Measurements from ENCODE around the gene GIMAP8. TPM values are rescaled to one million over a fixed set of nuclear protein-coding genes. Genes with fewer than 3 reads are reported as not detected.

The GIMAP8 gene
- total RNA-seq, 1 donor from 2014 or later, result 11.0 TPM

DNA sequence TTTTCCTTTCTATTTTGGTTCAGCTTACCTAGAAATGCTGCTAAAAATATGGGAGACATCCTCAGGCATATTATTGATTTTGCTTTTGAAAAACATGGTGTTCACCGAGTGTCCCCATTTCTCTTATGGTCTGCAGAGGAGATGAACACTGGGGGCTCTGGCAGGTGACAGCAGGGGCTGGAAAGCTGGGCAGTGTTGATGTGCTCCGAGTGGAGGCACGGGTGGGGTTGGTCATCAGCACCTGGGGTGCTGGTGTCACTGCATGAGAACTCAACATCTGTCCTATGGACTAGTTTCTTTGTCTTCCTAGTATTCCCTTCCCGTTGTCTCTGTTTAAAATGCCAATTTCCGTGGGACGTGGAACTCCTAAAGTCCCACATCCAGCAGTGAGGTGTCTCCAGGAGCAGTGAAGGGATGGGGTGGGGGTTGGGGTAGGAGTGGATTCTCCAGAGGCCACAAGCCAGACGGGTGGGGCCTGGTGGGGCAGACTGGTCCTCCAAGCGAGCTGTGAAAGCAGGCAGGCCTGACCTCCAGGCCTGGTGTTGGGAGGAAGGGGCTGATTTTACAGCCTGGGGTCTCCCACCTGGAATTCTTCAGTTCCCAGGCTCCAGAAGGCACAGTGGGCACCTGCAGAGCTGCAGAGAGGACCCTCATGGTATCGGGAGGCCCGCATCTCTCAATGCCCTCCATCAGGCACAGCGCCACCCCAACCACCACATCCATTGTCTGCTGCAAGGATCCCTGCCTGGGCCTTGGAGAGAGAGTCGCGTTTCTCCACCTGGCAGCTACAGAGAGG, 46.9 kb upstream of the GIMAP8 start:
- peaks cover 44% of the 10 kb centered on the region for H3K4me1 ChIP-seq
- intact Hi-C loops (cut with micrococcal nuclease), result no loop called here
- peak overlapping the region; percentile 93 for H3K4me3 ChIP-seq
- no peaks in the 10 kb centered on the region for H3K9me3 ChIP-seq (replicated peaks)
- H3K27ac ChIP-seq (replicated peaks), result peak overlapping the region; percentile 99
- no peak for DNase-seq
- H3K36me3 ChIP-seq, result no peaks in the 10 kb centered on the region
- no peaks in the 10 kb centered on the region for H3K27me3 ChIP-seq (ENCODE audit: low read depth)
- TF ChIP-seq, protein P1, sequence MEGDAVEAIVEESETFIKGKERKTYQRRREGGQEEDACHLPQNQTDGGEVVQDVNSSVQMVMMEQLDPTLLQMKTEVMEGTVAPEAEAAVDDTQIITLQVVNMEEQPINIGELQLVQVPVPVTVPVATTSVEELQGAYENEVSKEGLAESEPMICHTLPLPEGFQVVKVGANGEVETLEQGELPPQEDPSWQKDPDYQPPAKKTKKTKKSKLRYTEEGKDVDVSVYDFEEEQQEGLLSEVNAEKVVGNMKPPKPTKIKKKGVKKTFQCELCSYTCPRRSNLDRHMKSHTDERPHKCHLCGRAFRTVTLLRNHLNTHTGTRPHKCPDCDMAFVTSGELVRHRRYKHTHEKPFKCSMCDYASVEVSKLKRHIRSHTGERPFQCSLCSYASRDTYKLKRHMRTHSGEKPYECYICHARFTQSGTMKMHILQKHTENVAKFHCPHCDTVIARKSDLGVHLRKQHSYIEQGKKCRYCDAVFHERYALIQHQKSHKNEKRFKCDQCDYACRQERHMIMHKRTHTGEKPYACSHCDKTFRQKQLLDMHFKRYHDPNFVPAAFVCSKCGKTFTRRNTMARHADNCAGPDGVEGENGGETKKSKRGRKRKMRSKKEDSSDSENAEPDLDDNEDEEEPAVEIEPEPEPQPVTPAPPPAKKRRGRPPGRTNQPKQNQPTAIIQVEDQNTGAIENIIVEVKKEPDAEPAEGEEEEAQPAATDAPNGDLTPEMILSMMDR (IDR thresholded peaks at IDR 0.05; ENCODE audit: borderline replicate concordance), result no peak

DNA sequence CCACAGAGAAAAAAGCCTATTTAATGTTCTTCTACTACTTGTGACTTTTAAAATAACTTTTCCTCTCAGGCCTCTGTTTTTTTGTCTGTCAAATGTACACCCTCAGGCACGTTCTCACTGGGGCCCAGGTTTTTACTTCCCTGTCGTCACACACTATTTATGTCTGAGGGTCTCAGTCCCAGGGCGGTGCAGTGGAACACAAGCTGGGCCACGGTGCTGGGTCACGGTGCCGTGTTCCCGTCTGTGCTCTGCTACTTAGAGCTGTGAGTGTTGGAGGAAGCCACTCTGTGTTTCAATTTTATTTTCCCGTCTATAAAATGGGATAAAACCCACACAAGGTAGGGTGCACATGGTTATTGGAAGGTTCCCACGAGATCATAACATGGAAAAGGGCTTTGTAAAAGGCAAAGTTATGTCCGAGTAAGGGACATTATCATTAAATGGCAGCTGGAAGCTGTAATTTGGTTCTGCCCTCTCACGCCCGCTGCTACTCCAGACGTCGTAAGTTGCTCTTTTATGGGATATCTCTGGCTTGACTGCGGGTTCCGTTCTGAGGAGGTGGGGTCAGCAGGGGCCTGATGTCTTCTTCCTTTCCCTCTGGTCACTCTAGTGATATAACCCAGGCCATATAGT, 46.1 kb upstream of the GIMAP8 start:
- Histone ChIP-seq H3K4me1 (peaks cover 37% of the 10 kb centered on the region), H3K4me3 (peak overlapping the region; percentile 93), H3K9me3 (replicated peaks) (no peaks in the 10 kb centered on the region), H3K27me3 (ENCODE audit: low read depth) (no peaks in the 10 kb centered on the region), H3K27ac (replicated peaks) (peak overlapping the region; percentile 99), H3K36me3 (no peaks in the 10 kb centered on the region)
- DNase-seq, result no peak
- TF ChIP-seq, protein P1 (IDR thresholded peaks at IDR 0.05; ENCODE audit: borderline replicate concordance), result no peak
- intact Hi-C loops (cut with micrococcal nuclease), result no loop called here

DNA sequence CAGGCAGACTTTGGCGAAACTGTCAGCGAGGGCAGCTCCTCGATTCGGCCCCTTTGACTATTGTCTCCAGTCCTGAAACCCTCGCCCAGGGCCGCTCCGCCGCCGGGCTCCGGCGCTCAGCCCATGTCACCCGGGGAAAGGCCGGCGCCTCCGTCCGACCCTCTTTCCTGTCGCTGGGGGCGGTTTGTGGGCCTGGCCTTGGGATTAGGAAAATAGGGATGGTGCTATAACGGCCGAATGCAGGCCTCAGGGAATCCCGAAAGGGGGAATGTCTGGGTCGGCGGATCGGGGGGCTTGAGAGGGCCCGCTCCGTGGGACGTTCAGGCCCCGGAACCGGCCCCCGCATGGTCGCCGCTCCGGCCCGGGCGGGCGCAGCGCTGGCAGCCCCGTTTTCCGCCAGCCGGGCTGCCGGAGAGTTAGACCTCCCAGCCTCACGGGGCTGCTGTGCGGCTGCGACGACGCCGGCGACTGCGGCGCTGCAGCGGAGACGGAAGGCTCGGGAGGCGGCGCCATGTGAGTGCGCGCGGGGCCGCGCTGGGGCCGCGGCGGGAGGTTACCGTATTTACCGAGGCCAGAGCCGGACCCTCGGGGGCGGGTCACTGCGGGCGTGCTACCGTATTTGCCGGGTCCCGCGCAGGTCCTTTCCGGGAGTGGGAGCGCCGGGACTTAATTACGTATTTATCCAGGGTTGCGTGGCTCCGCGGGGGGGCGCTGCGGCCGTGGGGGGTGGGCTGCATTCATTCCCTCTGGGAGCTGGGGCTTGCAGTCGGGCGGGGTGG, 45.4 kb upstream of the GIMAP8 start:
- DNase-seq, result peak; percentile 92
- intact Hi-C loops (cut with micrococcal nuclease), result no loop called here
- no peaks in the 10 kb centered on the region for H3K9me3 ChIP-seq (replicated peaks)
- peaks cover 37% of the 10 kb centered on the region for H3K4me1 ChIP-seq
- H3K36me3 ChIP-seq, result no peaks in the 10 kb centered on the region
- H3K27me3 ChIP-seq (ENCODE audit: low read depth), result no peaks in the 10 kb centered on the region
- H3K27ac ChIP-seq (replicated peaks), result peak overlapping the region; percentile 99
- TF ChIP-seq, protein P1 (IDR thresholded peaks at IDR 0.05; ENCODE audit: borderline replicate concordance), result peak; percentile 11
- peak overlapping the region; percentile 93 for H3K4me3 ChIP-seq

DNA sequence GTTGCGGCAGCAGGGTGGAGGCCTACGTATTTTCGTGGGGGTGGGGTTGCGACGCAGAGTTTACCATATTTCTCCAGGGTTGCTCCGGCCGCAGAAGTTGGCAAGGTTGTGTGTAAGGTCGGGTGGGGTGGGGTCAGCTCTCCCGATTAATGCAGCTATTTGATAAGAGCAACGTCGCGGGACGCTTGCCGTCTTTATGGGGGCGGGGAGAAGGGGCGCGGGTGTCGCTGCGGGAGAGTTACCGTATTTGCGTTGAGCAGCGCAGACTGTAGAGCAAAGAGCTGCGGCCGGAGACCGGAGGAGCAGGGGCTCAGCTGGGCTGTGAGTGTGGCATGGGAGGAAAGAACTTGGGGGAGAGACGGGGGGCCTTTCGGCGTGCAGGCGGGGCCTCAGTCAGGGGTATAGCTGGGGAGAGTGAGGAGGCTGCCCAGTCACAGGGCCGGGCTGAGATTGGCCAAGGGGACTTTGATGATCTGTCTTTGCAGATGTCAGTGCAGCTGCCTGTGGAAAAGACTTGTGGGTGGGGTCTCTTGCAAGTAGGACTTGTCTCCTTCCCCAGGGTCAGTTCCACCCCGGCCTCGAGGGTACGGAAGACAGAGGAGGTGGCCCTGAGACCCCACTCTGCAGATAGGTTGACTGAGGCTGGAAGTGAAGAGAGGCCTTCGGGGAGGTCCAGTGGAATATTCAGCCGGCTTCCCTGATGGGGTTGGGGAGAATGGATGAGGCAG, 44.7 kb upstream of the GIMAP8 start:
- H3K4me1 ChIP-seq, result peaks cover 37% of the 10 kb centered on the region
- intact Hi-C loops (cut with micrococcal nuclease), result no loop called here
- no peaks in the 10 kb centered on the region for H3K27me3 ChIP-seq (ENCODE audit: low read depth)
- H3K9me3 ChIP-seq (replicated peaks), result no peaks in the 10 kb centered on the region
- peak overlapping the region; percentile 93 for H3K4me3 ChIP-seq
- no peak for DNase-seq
- TF ChIP-seq, protein P1 (IDR thresholded peaks at IDR 0.05; ENCODE audit: borderline replicate concordance), result no peak
- peak overlapping the region; percentile 99 for H3K27ac ChIP-seq (replicated peaks)
- H3K36me3 ChIP-seq, result peaks cover 7% of the 10 kb centered on the region

DNA sequence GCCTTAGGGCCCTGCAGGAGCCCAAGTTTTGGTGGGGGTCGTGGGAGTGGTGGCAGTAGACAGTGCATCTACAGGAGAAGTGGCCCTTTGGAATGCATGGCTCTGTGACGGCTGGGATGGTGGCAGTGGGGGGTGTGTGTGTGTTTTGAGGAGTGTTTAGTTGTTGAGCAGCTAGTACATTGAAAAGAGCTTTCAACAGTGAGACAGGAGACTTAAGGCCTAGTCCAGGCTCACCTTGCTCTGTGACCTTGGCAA, 44.2 kb upstream of the GIMAP8 start:
- DNase-seq, result no peak
- H3K27me3 ChIP-seq (ENCODE audit: low read depth), result no peaks in the 10 kb centered on the region
- H3K4me1 ChIP-seq, result peaks cover 37% of the 10 kb centered on the region
- TF ChIP-seq, protein P1 (IDR thresholded peaks at IDR 0.05; ENCODE audit: borderline replicate concordance), result no peak
- H3K36me3 ChIP-seq, result peaks cover 9% of the 10 kb centered on the region
- intact Hi-C loops (cut with micrococcal nuclease), result no loop called here
- H3K4me3 ChIP-seq, result peak overlapping the region; percentile 93
- no peaks in the 10 kb centered on the region for H3K9me3 ChIP-seq (replicated peaks)
- H3K27ac ChIP-seq (replicated peaks), result peak overlapping the region; percentile 99
